HEK293T (cell line): ENCODE data around the gene RGS21.

Source experiments
- CTCF ChIA-PET: fragments of 350-600 bp; formaldehyde crosslinking; extraction: SDS; loops from one replicate; lab custom pipeline; 2021; ENCODE audit warnings: antibody characterized with exemption, inconsistent platforms; lab: Yijun Ruan, JAX
- POLR2A ChIA-PET: fragments of 350-600 bp; formaldehyde crosslinking; extraction: SDS; loops from one replicate; lab custom pipeline; 2020; ENCODE audit warnings: antibody characterized with exemption, inconsistent platforms; lab: Yijun Ruan, JAX
- DNase-seq: peaks from one replicate; pipeline ENCODE4 v3.0.0; 2012; ENCODE audit warnings: mixed read lengths; ENCODE audit errors: extremely low spot score
- ARNT ChIP-seq: fragments of 450-650 bp; IDR thresholded peaks from 2 replicates; pipeline ENCODE4 v1.6.1; 2017; ENCODE audit warnings: mild to moderate bottlenecking
- BHLHE40 ChIP-seq: fragments of 450-650 bp; IDR thresholded peaks from 2 replicates; pipeline ENCODE4 v1.6.1; 2016; ENCODE audit warnings: mild to moderate bottlenecking, moderate library complexity, borderline replicate concordance
- CTBP1 ChIP-seq: fragments of 450-650 bp; IDR thresholded peaks from 2 replicates; pipeline ENCODE4 v1.6.1; 2016; ENCODE audit warnings: borderline replicate concordance
- ELF4 ChIP-seq: fragments of 450-650 bp; IDR thresholded peaks from 2 replicates; pipeline ENCODE4 v1.6.1; 2017; ENCODE audit warnings: antibody characterized with exemption
- FOXA1 ChIP-seq: fragments of 450-650 bp; IDR thresholded peaks from 2 replicates; pipeline ENCODE4 v1.6.1; 2016; ENCODE audit warnings: mild to moderate bottlenecking
- FOXK2 ChIP-seq: fragments of 450-650 bp; IDR thresholded peaks from 2 replicates; pipeline ENCODE4 v1.6.1; 2016; ENCODE audit warnings: mild to moderate bottlenecking
- FOXM1 ChIP-seq: fragments of 450-650 bp; IDR thresholded peaks from 2 replicates; pipeline ENCODE4 v1.6.1; 2017; ENCODE audit warnings: mild to moderate bottlenecking, borderline replicate concordance
- HDGF ChIP-seq: fragments of 450-650 bp; IDR thresholded peaks from 2 replicates; pipeline ENCODE4 v1.6.1; 2017; ENCODE audit warnings: antibody characterized with exemption, borderline replicate concordance
- L3MBTL2 ChIP-seq: fragments of 450-650 bp; conservative IDR thresholded peaks from 2 replicates; pipeline ENCODE4 v1.6.1; 2016; ENCODE audit warnings: mild to moderate bottlenecking
- LEF1 ChIP-seq: fragments of 450-650 bp; IDR thresholded peaks from 2 replicates; pipeline ENCODE4 v1.6.1; 2017; ENCODE audit warnings: mild to moderate bottlenecking, borderline replicate concordance
- NFRKB ChIP-seq: fragments of 450-650 bp; IDR thresholded peaks from 2 replicates; pipeline ENCODE4 v1.6.1; 2016; ENCODE audit warnings: mild to moderate bottlenecking, moderate library complexity
- SP1 ChIP-seq: fragments of 450-650 bp; IDR thresholded peaks from 2 replicates; pipeline ENCODE4 v1.6.1; 2017
- SUZ12 ChIP-seq: fragments of 450-650 bp; IDR thresholded peaks from 2 replicates; pipeline ENCODE4 v1.6.1; 2016; ENCODE audit warnings: mild to moderate bottlenecking
- TARDBP ChIP-seq: fragments of 450-650 bp; IDR thresholded peaks from 2 replicates; pipeline ENCODE4 v1.6.1; 2016
- ZNF384 ChIP-seq: fragments of 450-650 bp; IDR thresholded peaks from 2 replicates; pipeline ENCODE4 v1.6.1; 2016
- TF ChIP-seq, protein P1 (sequence below): fragments of 450-650 bp; IDR thresholded peaks from 2 replicates; pipeline ENCODE4 v1.6.1; 2016

Gene RGS21

DNA sequence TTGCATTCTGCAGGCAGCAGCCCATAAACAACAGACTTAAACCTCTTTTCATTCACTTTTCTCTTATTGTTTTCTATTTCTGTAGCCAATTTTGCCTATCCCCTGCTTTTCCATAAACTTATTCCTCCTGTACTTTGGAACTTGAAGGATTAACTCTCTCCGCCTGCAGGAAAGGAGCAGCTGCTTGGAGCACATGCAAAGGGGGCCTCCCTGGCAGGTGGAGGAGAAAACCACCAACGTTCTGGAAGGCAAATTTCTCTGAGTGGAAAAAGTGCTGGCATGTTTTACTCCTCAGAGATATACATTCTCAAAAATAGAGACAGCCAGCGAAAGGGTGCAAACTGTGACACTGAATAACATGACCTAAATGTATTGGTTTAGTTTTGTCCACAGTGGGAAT lies 33.6 kb downstream of the RGS21 start:
- no peak for DNase-seq
- TF ChIP-seq, protein P1, sequence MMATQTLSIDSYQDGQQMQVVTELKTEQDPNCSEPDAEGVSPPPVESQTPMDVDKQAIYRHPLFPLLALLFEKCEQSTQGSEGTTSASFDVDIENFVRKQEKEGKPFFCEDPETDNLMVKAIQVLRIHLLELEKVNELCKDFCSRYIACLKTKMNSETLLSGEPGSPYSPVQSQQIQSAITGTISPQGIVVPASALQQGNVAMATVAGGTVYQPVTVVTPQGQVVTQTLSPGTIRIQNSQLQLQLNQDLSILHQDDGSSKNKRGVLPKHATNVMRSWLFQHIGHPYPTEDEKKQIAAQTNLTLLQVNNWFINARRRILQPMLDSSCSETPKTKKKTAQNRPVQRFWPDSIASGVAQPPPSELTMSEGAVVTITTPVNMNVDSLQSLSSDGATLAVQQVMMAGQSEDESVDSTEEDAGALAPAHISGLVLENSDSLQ = no peak
- TF ChIP-seq L3MBTL2 (no peak), FOXM1 (no peak), ARNT (no peak), FOXK2 (no peak), NFRKB (no peak), SP1 (no peak), FOXA1 (no peak), CTBP1 (no peak), TARDBP (no peak), SUZ12 (no peak), LEF1 (no peak), HDGF (no peak), BHLHE40 (no peak), ELF4 (no peak), ZNF384 (no peak)
- POLR2A ChIA-PET = no interaction called here
- CTCF ChIA-PET = no interaction called here

DNA sequence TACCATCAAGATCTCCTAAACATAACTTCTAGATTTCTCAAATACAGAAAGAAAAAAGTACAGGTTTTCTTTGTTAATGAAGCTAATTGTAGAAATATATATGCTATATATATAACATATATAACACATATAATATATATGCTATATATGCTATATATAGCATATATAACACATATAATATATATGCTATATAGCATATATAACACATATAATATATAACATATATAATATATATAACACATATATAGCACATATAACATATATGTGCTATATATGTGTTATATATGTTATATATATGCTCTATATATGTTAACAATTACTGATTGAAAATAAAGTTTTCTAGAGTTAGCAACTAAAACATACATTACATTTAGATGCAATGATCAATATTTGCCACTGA lies 34.8 kb downstream of the RGS21 start:
- CTCF ChIA-PET = no interaction called here
- TF ChIP-seq SUZ12 = no peak
- TF ChIP-seq NFRKB = no peak
- TF ChIP-seq ZNF384 = no peak
- no peak for TF ChIP-seq LEF1
- TF ChIP-seq FOXA1 = no peak
- TF ChIP-seq FOXK2 = no peak
- TF ChIP-seq FOXM1 = no peak
- no peak for TF ChIP-seq L3MBTL2
- TF ChIP-seq ARNT = no peak
- no peak for TF ChIP-seq HDGF
- no peak for TF ChIP-seq ELF4
- POLR2A ChIA-PET = no interaction called here

DNA sequence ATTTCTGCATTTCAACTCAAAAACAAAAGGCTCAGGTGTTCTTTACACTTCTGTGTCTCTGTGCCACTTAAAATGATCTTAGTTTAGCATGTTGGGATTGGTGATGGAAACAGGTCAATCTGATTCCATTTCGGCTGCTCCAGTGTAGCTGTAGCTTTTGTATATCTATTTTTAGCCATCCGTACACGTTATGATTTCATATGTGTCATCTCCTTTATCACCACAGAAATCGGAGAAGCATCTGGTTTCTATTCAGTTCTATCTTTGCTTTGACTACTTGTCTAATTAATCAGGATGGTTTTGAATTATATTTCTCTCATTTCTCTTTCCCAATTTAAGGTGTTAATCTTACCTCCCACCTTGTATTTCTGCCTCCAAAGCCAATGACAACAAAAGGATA lies 41.1 kb downstream of the RGS21 start:
- ChIA-PET POLR2A (no interaction called here), CTCF (no interaction called here)
- DNase-seq = no peak
- TF ChIP-seq CTBP1 = no peak
- no peak for TF ChIP-seq HDGF

More for the DNA sequence above, 34.8 kb downstream of the RGS21 start:
- DNase-seq = no peak

DNA sequence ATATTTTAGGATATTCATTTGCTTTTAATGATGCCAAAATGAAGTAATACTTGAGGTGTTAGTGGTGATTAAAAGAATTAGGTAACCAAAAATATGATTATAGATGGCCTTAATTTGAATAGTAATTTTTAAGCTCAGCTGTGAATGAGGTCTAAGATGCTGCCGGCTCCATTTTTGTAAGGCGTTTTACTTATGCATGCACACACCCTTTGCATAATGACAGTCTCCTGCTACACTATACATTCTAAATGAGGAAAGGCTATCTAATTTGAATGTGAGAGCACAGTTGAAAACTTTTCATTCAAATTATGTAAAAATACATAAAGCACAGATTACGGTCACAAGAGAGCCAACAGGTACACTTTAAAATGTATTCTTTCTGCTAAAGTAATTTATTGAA lies 41.6 kb downstream of the RGS21 start:
- TF ChIP-seq FOXA1 (no peak), NFRKB (no peak), SUZ12 (no peak), FOXM1 (no peak), CTBP1 (no peak), SP1 (no peak), HDGF (no peak), TARDBP (no peak), ELF4 (no peak)
- TF ChIP-seq, protein P1 = no peak
- POLR2A ChIA-PET = no interaction called here
- CTCF ChIA-PET = no interaction called here
- no peak for DNase-seq

DNA sequence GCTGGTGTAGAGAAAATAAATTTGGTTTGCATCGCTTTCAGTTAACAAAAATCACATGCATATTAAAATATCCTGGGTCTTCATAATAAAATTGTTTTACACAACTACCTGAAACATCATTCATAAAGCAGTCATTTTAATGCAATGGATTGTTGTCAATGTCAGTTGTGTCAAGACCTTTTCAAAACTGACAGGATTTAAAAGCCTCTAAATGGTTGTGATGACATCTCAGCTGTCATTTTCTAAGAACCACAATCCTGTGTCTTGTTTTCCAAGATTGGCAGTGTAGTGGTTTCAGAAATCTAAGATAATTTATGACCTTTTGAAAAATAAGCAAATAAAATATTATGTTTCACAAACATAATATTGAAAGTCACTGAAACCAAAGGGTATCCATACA lies 42.0 kb downstream of the RGS21 start:
- TF ChIP-seq FOXK2 (no peak), ZNF384 (no peak), FOXM1 (no peak), SP1 (no peak), CTBP1 (no peak), L3MBTL2 (no peak), LEF1 (no peak), BHLHE40 (no peak)
- ChIA-PET CTCF (no interaction called here), POLR2A (no interaction called here)
- DNase-seq = no peak

DNA sequence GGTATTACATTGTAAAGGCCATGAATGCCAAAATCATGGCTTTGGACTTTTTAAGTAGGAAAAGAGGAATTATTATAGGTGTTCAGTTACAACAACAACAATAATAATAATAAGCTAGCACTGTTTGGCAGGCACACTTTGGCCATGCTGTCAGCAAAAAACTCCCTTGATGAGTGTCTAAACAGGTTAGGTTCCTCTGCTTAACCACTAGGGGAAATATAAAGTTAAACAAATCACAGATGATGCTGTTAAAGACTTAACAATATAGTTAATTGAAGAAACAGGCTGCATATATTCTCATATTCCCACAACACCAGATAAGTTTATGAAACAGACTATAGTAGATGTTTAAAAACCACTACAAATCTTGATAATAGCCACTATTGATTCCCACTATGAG lies 46.4 kb downstream of the RGS21 start:
- ChIA-PET CTCF (no interaction called here), POLR2A (no interaction called here)
- peak; percentile 6 for DNase-seq
- TF ChIP-seq SP1 = no peak
- TF ChIP-seq CTBP1 = no peak

DNA sequence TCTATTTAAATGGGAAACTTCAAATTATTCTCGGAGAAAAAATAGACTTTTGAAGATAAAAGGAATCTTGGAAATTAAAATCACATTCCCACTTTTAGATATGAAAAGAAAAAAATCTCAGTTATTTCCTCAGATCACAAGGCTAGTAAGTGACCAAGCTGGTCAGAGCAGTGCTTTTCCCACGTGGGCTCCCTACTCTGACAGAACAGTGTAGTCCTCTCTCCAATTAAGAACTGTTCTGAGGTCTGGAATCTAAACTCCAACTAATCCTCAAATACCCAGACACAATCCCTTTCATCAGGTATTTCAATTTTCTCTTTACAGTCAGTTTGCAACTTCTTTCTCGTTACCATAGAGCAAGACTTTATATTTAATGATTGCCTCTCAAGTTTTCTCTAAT lies 50.6 kb downstream of the RGS21 start:
- CTCF ChIA-PET = no interaction called here
- POLR2A ChIA-PET = no interaction called here
- TF ChIP-seq ARNT = no peak
- TF ChIP-seq FOXK2 = no peak
- TF ChIP-seq FOXM1 = no peak
- no peak for TF ChIP-seq HDGF
- TF ChIP-seq ZNF384 = no peak
- no peak for TF ChIP-seq BHLHE40
- no peak for TF ChIP-seq TARDBP
- TF ChIP-seq LEF1 = no peak
- no peak for TF ChIP-seq SP1
- no peak for TF ChIP-seq ELF4
- no peak for TF ChIP-seq CTBP1
- no peak for TF ChIP-seq SUZ12
- no peak for TF ChIP-seq FOXA1
- TF ChIP-seq, protein P1 = no peak
- no peak for TF ChIP-seq L3MBTL2
- no peak for TF ChIP-seq NFRKB

More for the DNA sequence above, 50.6 kb downstream of the RGS21 start:
- DNase-seq = no peak
